ENCODE measurements around the gene NEK1.

The NEK1 gene

DNA sequence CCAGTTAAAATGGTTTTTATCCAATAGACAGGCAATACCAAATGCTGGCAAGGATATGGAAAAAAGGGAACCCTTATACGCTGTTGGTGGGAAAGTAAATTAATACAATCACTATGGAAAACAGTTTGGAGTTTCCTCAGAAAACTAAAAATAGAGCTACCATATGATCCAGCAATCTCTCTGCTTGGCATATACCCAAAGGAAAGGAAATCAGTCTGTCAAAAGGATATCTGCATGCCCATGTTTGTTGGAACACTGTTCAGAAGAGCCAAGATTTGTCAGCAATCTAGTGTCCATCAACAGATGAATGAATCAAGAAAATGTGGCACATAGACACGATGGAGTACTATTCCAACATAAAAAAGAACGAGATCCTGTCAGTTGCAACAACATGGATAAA is 250.6 kb downstream of the NEK1 start:
- no peak for DNase-seq

DNA sequence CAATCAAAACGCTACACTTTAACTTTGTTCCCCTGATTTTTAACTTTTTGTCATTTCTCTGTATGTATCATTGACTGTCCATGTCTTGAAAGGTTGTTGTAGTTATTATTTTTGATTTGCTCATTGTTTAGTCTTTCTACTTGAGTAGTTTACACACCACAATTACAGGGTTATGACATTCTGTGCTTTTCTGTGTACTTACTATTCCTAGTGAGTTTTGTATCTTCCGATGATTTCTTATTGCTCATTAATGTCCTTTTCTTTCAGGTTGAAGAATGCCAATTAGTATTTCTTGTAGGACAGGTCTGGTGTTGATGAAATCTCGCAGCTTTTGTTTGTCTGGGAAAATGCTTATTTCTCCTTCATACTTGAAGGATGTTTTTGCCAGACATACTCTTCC is 252.4 kb downstream of the NEK1 start:
- DNase-seq: no peak

DNA sequence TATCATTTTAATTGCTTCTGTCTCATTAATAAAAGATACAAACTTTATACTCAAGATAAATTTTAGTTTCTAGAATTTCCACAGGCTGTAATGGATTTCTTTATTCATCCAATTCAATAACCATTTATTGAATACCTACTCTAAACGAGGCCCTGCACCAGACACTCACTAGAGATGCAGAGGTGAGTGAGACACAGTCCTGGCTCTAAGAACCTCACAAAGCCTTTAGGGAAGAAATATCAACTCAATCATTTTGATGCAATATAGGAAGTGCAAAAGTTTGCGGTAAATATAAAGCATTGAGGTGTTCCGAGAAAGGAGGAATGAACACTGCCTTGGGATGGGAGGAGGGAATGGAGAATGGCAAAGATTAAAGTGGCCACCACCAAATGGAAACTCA is 260.0 kb downstream of the NEK1 start:
- no peak for DNase-seq

DNA sequence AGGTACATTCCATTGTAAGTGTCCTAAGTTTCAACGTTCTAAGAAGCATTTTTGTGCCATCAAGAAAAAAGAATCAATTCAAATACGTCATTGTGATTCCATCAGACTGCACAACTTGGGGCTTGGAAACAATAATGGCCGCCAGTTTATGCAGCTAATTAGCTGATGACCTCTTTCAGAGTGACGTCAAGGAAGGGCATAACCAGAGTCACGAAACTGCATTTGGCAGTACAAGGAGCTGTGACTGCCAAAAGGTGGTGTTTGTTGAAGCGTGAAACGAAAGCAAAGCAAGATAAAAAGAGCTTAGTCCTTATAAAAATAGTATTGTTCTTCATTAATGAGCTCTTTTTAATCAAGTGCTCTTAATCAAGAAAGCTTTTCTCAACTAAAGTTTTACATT is 260.5 kb downstream of the NEK1 start:
- peak; percentile 17 for DNase-seq

DNA sequence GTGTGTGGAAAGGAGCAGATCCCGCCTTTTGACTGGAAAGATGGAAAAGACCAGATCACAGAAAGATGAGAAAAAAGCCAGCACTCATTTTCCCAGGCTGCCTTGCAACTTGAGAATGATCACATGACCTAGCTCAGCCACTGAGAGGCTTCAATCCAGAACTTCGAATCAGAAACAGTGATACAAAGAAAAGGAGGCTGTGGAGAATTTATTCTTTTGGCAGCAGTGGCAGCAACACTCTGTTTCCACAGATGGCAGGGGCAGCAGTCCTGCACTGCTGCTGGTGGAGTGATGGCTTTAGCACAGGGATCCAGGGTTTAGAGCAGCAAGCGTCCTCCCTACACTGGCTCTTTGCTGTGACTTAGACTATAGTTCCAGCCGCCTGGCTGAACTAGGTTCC is 263.8 kb downstream of the NEK1 start:
- no peak for DNase-seq

DNA sequence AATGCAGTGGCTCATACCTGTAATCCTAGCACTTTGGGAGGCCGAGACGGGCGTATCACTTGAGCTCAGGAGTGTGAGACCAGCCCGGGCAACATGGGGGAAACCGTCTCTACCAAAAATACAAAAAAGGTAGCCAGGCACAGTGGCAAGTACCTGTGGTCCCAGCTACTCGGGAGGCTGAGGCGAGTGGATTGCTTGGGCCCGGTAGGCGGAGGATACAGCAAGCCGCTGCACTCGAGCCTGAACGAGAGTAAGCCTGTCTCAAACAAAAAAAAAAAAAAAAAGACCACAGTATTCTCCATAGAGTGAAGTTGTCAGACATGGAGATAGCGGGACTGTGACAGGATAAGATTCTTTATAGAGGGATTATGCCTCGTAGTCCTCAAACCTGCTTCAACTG is 265.5 kb downstream of the NEK1 start:
- no peak for DNase-seq

DNA sequence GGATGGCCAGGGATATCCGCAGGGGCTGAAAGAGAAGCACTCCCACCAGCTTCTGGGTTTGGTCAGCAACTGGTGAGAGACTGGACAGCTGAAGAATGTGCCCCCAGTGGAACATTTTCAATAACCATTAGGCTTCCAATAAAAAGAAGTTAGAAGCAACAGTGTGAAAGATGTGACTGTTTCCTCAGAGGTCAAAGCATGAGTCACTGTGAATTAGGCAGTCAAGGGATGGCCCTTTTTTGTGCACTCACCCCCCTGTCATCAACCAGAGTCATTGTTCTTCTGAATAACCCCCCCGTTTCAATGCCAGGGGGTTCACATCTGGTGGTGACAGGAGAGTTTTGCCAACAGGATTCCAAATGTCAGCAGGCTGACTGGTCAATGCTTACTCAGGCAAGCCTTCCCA is 267.1 kb downstream of the NEK1 start:
- no peak for DNase-seq
